WTC11 (cell line): Measurements from ENCODE around the gene OR8D4. TPM values are rescaled to one million over a fixed set of nuclear protein-coding genes. Genes with fewer than 3 reads are reported as not detected.
A peak's percentile ranks its signal among the peaks of the same experiment; 100 is the strongest.
"Not testable (repeated sequence)": the region's sequence is repeated elsewhere in the genome, so short reads cannot be mapped to it uniquely, and the experiment has no call there.

Source experiments
- ATAC-seq: fragments of 200-7000 bp; cut with Tn5 transposase; 2 replicates; pipeline ENCODE4 v1.10.0; 2021; ENCODE audit warnings: mild to moderate bottlenecking, moderate library complexity
- CTCF ChIA-PET: fragments of 300-600 bp; sonication (Branson Sonifier 250); formaldehyde crosslinking; loops from one replicate; lab custom pipeline; 2021; ENCODE audit warnings: antibody characterized with exemption; lab: Charles Lee
- POLR2A ChIA-PET: fragments of 350-600 bp; sonication (Branson Sonifier 250); formaldehyde crosslinking; loops from one replicate; lab custom pipeline; 2021; ENCODE audit warnings: antibody characterized with exemption; lab: Charles Lee
- DNase-seq: peaks from one replicate; pipeline ENCODE4 v3.0.0; 2021; ENCODE audit warnings: low spot score
- H3K27ac Mint-ChIP-seq: 2 replicates; pipeline ENCODE4 v1.8.0; 2021; ENCODE audit warnings: mixed read lengths
- H3K27me3 Mint-ChIP-seq: 2 replicates; pipeline ENCODE4 v1.8.0; 2021; ENCODE audit warnings: low read depth, mild to moderate bottlenecking, moderate library complexity, mixed read lengths
- H3K36me3 Mint-ChIP-seq: 2 replicates; pipeline ENCODE4 v1.8.0; 2021; ENCODE audit warnings: mixed read lengths
- H3K4me1 Mint-ChIP-seq: 2 replicates; pipeline ENCODE4 v1.8.0; 2022; ENCODE audit warnings: mixed read lengths
- H3K4me3 Mint-ChIP-seq: 2 replicates; pipeline ENCODE4 v1.8.0; 2021; ENCODE audit warnings: mild to moderate bottlenecking, moderate library complexity, mixed read lengths
- H3K9me3 Mint-ChIP-seq: 2 replicates; pipeline ENCODE4 v1.8.0; 2021; ENCODE audit warnings: mixed read lengths
- ATF1 ChIP-seq: sonication (generic); formaldehyde crosslinking; IDR thresholded peaks from 2 replicates; pipeline ENCODE4 v1.8.1; 2023; ENCODE audit warnings: mild to moderate bottlenecking, moderate library complexity, missing genetic modification reagents
- CREB1 ChIP-seq: sonication (generic); formaldehyde crosslinking; IDR thresholded peaks from 2 replicates; pipeline ENCODE4 v1.8.0; 2023; ENCODE audit warnings: mild to moderate bottlenecking, missing genetic modification reagents
- ELF4 ChIP-seq: sonication (generic); formaldehyde crosslinking; IDR thresholded peaks from 2 replicates; pipeline ENCODE4 v1.8.1; 2022; ENCODE audit warnings: low read depth, mild to moderate bottlenecking, moderate library complexity, missing genetic modification reagents
- ETV6 ChIP-seq: sonication (generic); formaldehyde crosslinking; IDR thresholded peaks from 2 replicates; pipeline ENCODE4 v1.8.1; 2022; ENCODE audit warnings: mild to moderate bottlenecking, missing genetic modification reagents
- GABPB1 ChIP-seq: sonication (generic); formaldehyde crosslinking; IDR thresholded peaks from 2 replicates; pipeline ENCODE4 v1.8.1; 2023; ENCODE audit warnings: mild to moderate bottlenecking, missing genetic modification reagents
- GRHL2 ChIP-seq: fragments of 250-450 bp; sonication (Bioruptor Pico); IDR thresholded peaks from 2 replicates; pipeline ENCODE4 v1.8.0; 2022; ENCODE audit warnings: mild to moderate bottlenecking, moderate library complexity; ENCODE audit not compliant: insufficient replicate concordance, severe bottlenecking
- JAZF1 ChIP-seq: fragments of 250-450 bp; sonication (Bioruptor Pico); IDR thresholded peaks from 2 replicates; pipeline ENCODE4 v1.9.0; 2021; ENCODE audit warnings: moderate library complexity, mild to moderate bottlenecking, inconsistent platforms
- ZNF219 ChIP-seq: sonication (generic); formaldehyde crosslinking; IDR thresholded peaks from 2 replicates; pipeline ENCODE4 v1.8.0; 2023; ENCODE audit warnings: missing genetic modification reagents, mild to moderate bottlenecking, borderline replicate concordance
- ZNF416 ChIP-seq: fragments of 250-450 bp; sonication (Bioruptor Pico); IDR thresholded peaks from 2 replicates; pipeline ENCODE4 v1.9.0; 2021; ENCODE audit warnings: mild to moderate bottlenecking, inconsistent platforms
- ZNF512 ChIP-seq: sonication (generic); formaldehyde crosslinking; IDR thresholded peaks from 2 replicates; pipeline ENCODE4 v1.8.1; 2022; ENCODE audit warnings: missing genetic modification reagents, borderline replicate concordance
- total RNA-seq: library from RNA; stranded (reverse); gene quantifications from 3 replicates; pipeline ENCODE4 v1.2.3, GENCODE V29; 2021
- TF ChIP-seq, protein P1 (sequence below): sonication (generic); formaldehyde crosslinking; IDR thresholded peaks from 2 replicates; pipeline ENCODE4 v1.8.1; 2022; ENCODE audit warnings: low read depth, mild to moderate bottlenecking, moderate library complexity, missing genetic modification reagents, borderline replicate concordance
- TF ChIP-seq, protein P2 (sequence below): fragments of 250-450 bp; sonication (Bioruptor Pico); IDR thresholded peaks from 2 replicates; pipeline ENCODE4 v1.9.0; 2021; ENCODE audit warnings: mild to moderate bottlenecking, borderline replicate concordance
- TF ChIP-seq, protein P3 (sequence below): sonication (generic); formaldehyde crosslinking; IDR thresholded peaks from 2 replicates; pipeline ENCODE4 v1.8.1; 2022; ENCODE audit warnings: mild to moderate bottlenecking, moderate library complexity, missing genetic modification reagents
- TF ChIP-seq, protein P4 (sequence below): sonication (generic); formaldehyde crosslinking; IDR thresholded peaks from 2 replicates; pipeline ENCODE4 v1.8.1; 2023; ENCODE audit warnings: mild to moderate bottlenecking, missing genetic modification reagents, moderate library complexity

OR8D4 gene
- total RNA-seq, 1 experiment from 2014 or later: 0.07 TPM

- H3K27ac Mint-ChIP-seq: no peak overlapping the region
- TF ChIP-seq ELF4 (CRISPR knock-in tag): no peak
- TF ChIP-seq GABPB1 (CRISPR knock-in tag): no peak
- TF ChIP-seq, protein P1, sequence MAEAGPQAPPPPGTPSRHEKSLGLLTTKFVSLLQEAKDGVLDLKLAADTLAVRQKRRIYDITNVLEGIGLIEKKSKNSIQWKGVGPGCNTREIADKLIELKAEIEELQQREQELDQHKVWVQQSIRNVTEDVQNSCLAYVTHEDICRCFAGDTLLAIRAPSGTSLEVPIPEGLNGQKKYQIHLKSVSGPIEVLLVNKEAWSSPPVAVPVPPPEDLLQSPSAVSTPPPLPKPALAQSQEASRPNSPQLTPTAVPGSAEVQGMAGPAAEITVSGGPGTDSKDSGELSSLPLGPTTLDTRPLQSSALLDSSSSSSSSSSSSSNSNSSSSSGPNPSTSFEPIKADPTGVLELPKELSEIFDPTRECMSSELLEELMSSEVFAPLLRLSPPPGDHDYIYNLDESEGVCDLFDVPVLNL: no peak
- H3K9me3 Mint-ChIP-seq: peaks cover 45% of the 10 kb centered on the region
- POLR2A ChIA-PET: no interaction called here
- peaks cover 43% of the 10 kb centered on the region for H3K4me1 Mint-ChIP-seq
- no peak for ATAC-seq
- no peaks in the 10 kb centered on the region; the same call in 1 of the 2 replicates for H3K27me3 Mint-ChIP-seq
- peaks cover 28% of the 10 kb centered on the region for H3K36me3 Mint-ChIP-seq
- CTCF ChIA-PET: no interaction called here
- H3K4me3 Mint-ChIP-seq: no peak overlapping the region
- no peak for DNase-seq
These were observed 45.5 kb upstream of the OR8D4 start for GRCh38 chr11:123856444-123856843.

DNA sequence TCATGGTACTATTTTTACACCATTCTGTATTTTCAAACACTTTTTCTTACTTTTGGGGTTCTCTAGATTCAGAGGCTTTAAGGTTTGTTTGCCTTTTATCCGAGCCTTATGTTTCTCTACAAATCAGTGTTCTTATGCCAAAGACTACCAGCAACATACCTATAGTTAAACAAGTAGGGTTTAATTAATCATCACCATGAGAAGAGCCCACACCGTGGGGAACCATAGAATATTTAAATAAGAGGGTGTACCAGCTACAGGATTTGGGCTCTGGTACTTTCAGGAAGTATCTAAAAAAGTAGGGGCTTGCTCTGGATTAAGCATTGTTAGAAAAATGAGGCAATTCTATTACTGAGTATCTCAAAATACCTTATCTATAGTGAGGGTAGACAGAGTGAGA is 42.2 kb upstream of the OR8D4 start:
- no peaks in the 10 kb centered on the region for H3K27me3 Mint-ChIP-seq
- CTCF ChIA-PET: interaction anchor here (1.0 kb wide), 1 partner anchor 210 kb away, joined by 3 read pairs; no protein-coding TSS in a partner anchor
- H3K4me3 Mint-ChIP-seq: no peak overlapping the region
- H3K27ac Mint-ChIP-seq: no peak overlapping the region
- DNase-seq (no peak), ATAC-seq (peak; percentile 60)
- peaks cover 33% of the 10 kb centered on the region for H3K4me1 Mint-ChIP-seq
- TF ChIP-seq ETV6 (CRISPR knock-in tag) (no peak), ELF4 (CRISPR knock-in tag) (no peak), GRHL2 (CRISPR knock-in tag) (no peak), ATF1 (CRISPR knock-in tag) (no peak), ZNF219 (no peak), JAZF1 (no peak), CREB1 (no peak), ZNF512 (CRISPR knock-in tag) (no peak), ZNF416 (no peak)
- TF ChIP-seq, protein P2, sequence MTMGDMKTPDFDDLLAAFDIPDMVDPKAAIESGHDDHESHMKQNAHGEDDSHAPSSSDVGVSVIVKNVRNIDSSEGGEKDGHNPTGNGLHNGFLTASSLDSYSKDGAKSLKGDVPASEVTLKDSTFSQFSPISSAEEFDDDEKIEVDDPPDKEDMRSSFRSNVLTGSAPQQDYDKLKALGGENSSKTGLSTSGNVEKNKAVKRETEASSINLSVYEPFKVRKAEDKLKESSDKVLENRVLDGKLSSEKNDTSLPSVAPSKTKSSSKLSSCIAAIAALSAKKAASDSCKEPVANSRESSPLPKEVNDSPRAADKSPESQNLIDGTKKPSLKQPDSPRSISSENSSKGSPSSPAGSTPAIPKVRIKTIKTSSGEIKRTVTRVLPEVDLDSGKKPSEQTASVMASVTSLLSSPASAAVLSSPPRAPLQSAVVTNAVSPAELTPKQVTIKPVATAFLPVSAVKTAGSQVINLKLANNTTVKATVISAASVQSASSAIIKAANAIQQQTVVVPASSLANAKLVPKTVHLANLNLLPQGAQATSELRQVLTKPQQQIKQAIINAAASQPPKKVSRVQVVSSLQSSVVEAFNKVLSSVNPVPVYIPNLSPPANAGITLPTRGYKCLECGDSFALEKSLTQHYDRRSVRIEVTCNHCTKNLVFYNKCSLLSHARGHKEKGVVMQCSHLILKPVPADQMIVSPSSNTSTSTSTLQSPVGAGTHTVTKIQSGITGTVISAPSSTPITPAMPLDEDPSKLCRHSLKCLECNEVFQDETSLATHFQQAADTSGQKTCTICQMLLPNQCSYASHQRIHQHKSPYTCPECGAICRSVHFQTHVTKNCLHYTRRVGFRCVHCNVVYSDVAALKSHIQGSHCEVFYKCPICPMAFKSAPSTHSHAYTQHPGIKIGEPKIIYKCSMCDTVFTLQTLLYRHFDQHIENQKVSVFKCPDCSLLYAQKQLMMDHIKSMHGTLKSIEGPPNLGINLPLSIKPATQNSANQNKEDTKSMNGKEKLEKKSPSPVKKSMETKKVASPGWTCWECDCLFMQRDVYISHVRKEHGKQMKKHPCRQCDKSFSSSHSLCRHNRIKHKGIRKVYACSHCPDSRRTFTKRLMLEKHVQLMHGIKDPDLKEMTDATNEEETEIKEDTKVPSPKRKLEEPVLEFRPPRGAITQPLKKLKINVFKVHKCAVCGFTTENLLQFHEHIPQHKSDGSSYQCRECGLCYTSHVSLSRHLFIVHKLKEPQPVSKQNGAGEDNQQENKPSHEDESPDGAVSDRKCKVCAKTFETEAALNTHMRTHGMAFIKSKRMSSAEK (CRISPR knock-in tag): no peak
- TF ChIP-seq, protein P3, sequence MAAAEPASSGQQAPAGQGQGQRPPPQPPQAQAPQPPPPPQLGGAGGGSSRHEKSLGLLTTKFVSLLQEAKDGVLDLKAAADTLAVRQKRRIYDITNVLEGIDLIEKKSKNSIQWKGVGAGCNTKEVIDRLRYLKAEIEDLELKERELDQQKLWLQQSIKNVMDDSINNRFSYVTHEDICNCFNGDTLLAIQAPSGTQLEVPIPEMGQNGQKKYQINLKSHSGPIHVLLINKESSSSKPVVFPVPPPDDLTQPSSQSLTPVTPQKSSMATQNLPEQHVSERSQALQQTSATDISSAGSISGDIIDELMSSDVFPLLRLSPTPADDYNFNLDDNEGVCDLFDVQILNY: no peak
- POLR2A ChIA-PET: no interaction called here
- H3K36me3 Mint-ChIP-seq: peaks cover 24% of the 10 kb centered on the region
- peaks cover 29% of the 10 kb centered on the region for H3K9me3 Mint-ChIP-seq

DNA sequence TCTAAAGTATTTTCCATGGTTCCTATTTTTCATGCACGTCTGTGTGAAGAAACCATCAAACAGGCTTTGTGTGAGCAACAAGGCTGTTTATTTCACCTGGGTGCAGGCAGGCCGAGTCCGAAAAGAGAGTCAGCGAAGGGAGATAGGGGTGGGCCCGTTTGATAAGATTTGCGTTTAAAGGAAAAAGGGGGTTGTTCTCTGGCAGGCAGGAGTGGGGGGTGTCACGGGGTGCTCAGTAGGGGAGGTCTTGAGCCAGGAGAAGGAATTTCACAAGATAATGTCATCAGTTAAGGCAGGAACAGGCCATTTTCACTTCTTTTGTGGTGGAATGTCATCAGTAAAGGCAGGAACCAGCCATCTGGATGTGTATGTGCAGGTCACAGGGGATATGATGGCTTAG is 36.7 kb upstream of the OR8D4 start:
- CTCF ChIA-PET: not testable (repeated sequence)

GRCh38 chr11:123867795-123868194 is 34.2 kb upstream of the OR8D4 start:
- ATAC-seq, DNase-seq, CTCF ChIA-PET, H3K4me3 Mint-ChIP-seq, H3K27me3 Mint-ChIP-seq, H3K4me1 Mint-ChIP-seq, POLR2A ChIA-PET, H3K9me3 Mint-ChIP-seq, H3K27ac Mint-ChIP-seq: not testable (repeated sequence)
- peaks cover 16% of the 10 kb centered on the region for H3K36me3 Mint-ChIP-seq

More for the DNA sequence above, 36.7 kb upstream of the OR8D4 start:
- H3K9me3 Mint-ChIP-seq, POLR2A ChIA-PET, H3K27ac Mint-ChIP-seq, H3K4me3 Mint-ChIP-seq, H3K36me3 Mint-ChIP-seq, H3K27me3 Mint-ChIP-seq: not testable (repeated sequence)
- ATAC-seq (peak; percentile 70), DNase-seq (peak; percentile 28)
- peaks cover 15% of the 10 kb centered on the region for H3K4me1 Mint-ChIP-seq
- TF ChIP-seq, protein P4, sequence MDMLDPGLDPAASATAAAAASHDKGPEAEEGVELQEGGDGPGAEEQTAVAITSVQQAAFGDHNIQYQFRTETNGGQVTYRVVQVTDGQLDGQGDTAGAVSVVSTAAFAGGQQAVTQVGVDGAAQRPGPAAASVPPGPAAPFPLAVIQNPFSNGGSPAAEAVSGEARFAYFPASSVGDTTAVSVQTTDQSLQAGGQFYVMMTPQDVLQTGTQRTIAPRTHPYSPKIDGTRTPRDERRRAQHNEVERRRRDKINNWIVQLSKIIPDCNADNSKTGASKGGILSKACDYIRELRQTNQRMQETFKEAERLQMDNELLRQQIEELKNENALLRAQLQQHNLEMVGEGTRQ (CRISPR knock-in tag): 0 out of 2 replicates have a peak, but pooled peaks have one; percentile 11
